Activated CD4-positive, alpha-beta memory T cell treated with anti-CD3 and anti-CD28 coated beads for 36 hours (primary cell): Measurements from ENCODE around the gene ASB14. TPM values are rescaled to one million over a fixed set of nuclear protein-coding genes. Genes with fewer than 3 reads are reported as not detected.

ENCODE experiments used
- total RNA-seq, 2 experiments: library from RNA; stranded (reverse); gene quantifications; one replicate each; pipeline ENCODE4 v1.2.3, GENCODE V29; 2021

Gene ASB14
- total RNA-seq, 2 experiments from 2014 or later = not detected

Other genes starting within 250 kb of the ASB14 start
- not detected for gene SPATA12, start 232.0 kb downstream of the ASB14 start, total RNA-seq
- gene IL17RD, start 127.3 kb downstream of the ASB14 start, total RNA-seq = under 1 TPM; 0.02 to 0.14 TPM
- gene HESX1, start 92.7 kb downstream of the ASB14 start, total RNA-seq = 1 to 10 TPM in 1 of 2 experiments, under 1 TPM in 1; 0.90 to 1.3 TPM
- 10 to 100 TPM; 34.7 to 34.9 TPM for gene APPL1, start 65.0 kb downstream of the ASB14 start, total RNA-seq